HCT116 (cell line): ENCODE data around the gene DOLPP1. TPM values are rescaled to one million over a fixed set of nuclear protein-coding genes. Genes with fewer than 3 reads are reported as not detected.

ENCODE experiments used
- ATAC-seq: fragments of 200-7000 bp; cut with Tn5 transposase; 2 replicates; pipeline ENCODE4 v1.9.1; 2020; ENCODE audit warnings: mild to moderate bottlenecking, moderate library complexity
- BruUV-seq: library from RNA; stranded (reverse); fragments of 400-500 nt; replicated peaks from 2 replicates; lab custom pipeline; 2021; lab: Mats Ljungman, UMichigan
- CTCF ChIA-PET: fragments of 300-600 bp; sonication (Branson Sonifier 250); formaldehyde crosslinking; loops from one replicate; lab custom pipeline; 2021; ENCODE audit warnings: antibody characterized with exemption; lab: Charles Lee
- POLR2A ChIA-PET: fragments of 300-600, 350-600 bp; sonication (Branson Sonifier 250); formaldehyde crosslinking; loops from one replicate; lab custom pipeline; 2021; ENCODE audit warnings: antibody characterized with exemption; lab: Charles Lee
- RAD21 ChIA-PET, 2 experiments: fragments of 300-600 bp; sonication (Branson Sonifier 250); formaldehyde crosslinking; loops; one replicate each; lab custom pipeline; 2023; ENCODE audit warnings: low total read pairs in 2 of 2; ENCODE audit not compliant: uncharacterized antibody in 2 of 2, unreplicated experiment in 2 of 2, low non-redundant PET in 1 of 2; lab: Charles Lee
- DNase-seq: peaks from one replicate; pipeline ENCODE4 v3.0.0-alpha.2; 2010; ENCODE audit warnings: low read depth, low spot score
- H2AFZ ChIP-seq: fragments of 200-600 bp; shearing (Covaris generic), sonication (generic); 2 replicates; pipeline ENCODE4 v1.6.1; 2017; ENCODE audit warnings: low read depth, mixed run types, mixed read lengths, antibody characterized with exemption, low read length; ENCODE audit not compliant: poor library complexity, severe bottlenecking
- H3K27ac ChIP-seq: 2 replicates; pipeline ENCODE4 v1.5.1; 2012; ENCODE audit warnings: low read depth, low read length
- H3K27me3 ChIP-seq: fragments of 200-600 bp; sonication (generic); 2 replicates; pipeline ENCODE4 v1.6.1; 2016; ENCODE audit warnings: mixed run types, low read length, mixed read lengths; ENCODE audit not compliant: insufficient read depth
- H3K36me3 ChIP-seq, 2 experiments: fragments of 200-500 bp in 1 of 2; fragments of 200-600 bp in 1 of 2; sonication (Bioruptor generic) in 1 of 2; sonication (generic) in 1 of 2; 2 replicates each; pipeline versions ENCODE4 v1.5.1 to v1.6.1; 2014 to 2016; ENCODE audit warnings: low read length in 2 of 2, inconsistent platforms in 1 of 2, mixed read lengths in 1 of 2, mixed run types in 1 of 2; ENCODE audit not compliant: insufficient read depth in 2 of 2, control insufficient read depth in 1 of 2
- H3K4me1 ChIP-seq, 2 experiments: fragments of 200-600 bp in 1 of 2; sonication (generic) in 1 of 2; 2 replicates each; pipeline versions ENCODE4 v1.5.1 to v1.6.1; 2012 to 2017; ENCODE audit warnings: low read length in 2 of 2, inconsistent platforms in 1 of 2, mild to moderate bottlenecking in 1 of 2, mixed read lengths in 1 of 2, mixed run types in 1 of 2, moderate library complexity in 1 of 2; ENCODE audit not compliant: insufficient read depth in 2 of 2, control insufficient read depth in 1 of 2
- H3K4me2 ChIP-seq: fragments of 200-600 bp; sonication (generic); 2 replicates; pipeline ENCODE4 v1.6.1; 2017; ENCODE audit warnings: mixed run types, low read length, mixed read lengths
- H3K4me3 ChIP-seq, 2 experiments: fragments of 200-600 bp in 1 of 2; sonication (generic) in 1 of 2; replicated peaks in 1 of 2; 2 replicates each; pipeline ENCODE4 v1.5.1; 2011 to 2016; ENCODE audit warnings: low read length in 2 of 2, control low read depth in 1 of 2, low read depth in 1 of 2, mild to moderate bottlenecking in 1 of 2, mixed read lengths in 1 of 2, mixed run types in 1 of 2
- H3K79me2 ChIP-seq: fragments of 200-600 bp; sonication (generic); 2 replicates; pipeline ENCODE4 v1.6.1; 2017; ENCODE audit warnings: mild to moderate bottlenecking, mixed run types, low read length, moderate library complexity, mixed read lengths; ENCODE audit not compliant: insufficient read depth
- H3K9ac ChIP-seq: fragments of 200-600 bp; sonication (generic); 2 replicates; pipeline ENCODE4 v1.6.1; 2016; ENCODE audit warnings: low read length, mixed read lengths
- H3K9me2 ChIP-seq: fragments of 200-600 bp; sonication (generic), shearing (Covaris generic); 2 replicates; pipeline ENCODE4 v1.6.1; 2017; ENCODE audit warnings: mixed run types, mild to moderate bottlenecking, moderate library complexity; ENCODE audit not compliant: insufficient read depth
- H3K9me3 ChIP-seq, 2 experiments: fragments of 200-500 bp in 1 of 2; fragments of 200-600 bp in 1 of 2; sonication (Bioruptor generic) in 1 of 2; sonication (generic) in 1 of 2; 2 replicates each; pipeline ENCODE4 v1.6.1; 2014 to 2017; ENCODE audit warnings: low read length in 2 of 2, mixed read lengths in 2 of 2, inconsistent platforms in 1 of 2, low read depth in 1 of 2, mild to moderate bottlenecking in 1 of 2, mixed run types in 1 of 2, moderate library complexity in 1 of 2; ENCODE audit not compliant: control insufficient read depth in 1 of 2, insufficient read depth in 1 of 2
- H4K20me1 ChIP-seq: fragments of 200-600 bp; sonication (generic), shearing (Covaris generic); 2 replicates; pipeline ENCODE4 v1.6.1; 2017; ENCODE audit warnings: mixed run types, mild to moderate bottlenecking, moderate library complexity; ENCODE audit not compliant: insufficient read depth
- ATF3 ChIP-seq: IDR thresholded peaks from 2 replicates; pipeline ENCODE4 v1.6.1; 2012
- CEBPB ChIP-seq: IDR thresholded peaks from 2 replicates; pipeline ENCODE4 v1.6.1; 2012; ENCODE audit warnings: low read depth
- EGR1 ChIP-seq: IDR thresholded peaks from 2 replicates; pipeline ENCODE4 v1.6.1; 2012; ENCODE audit warnings: low read depth
- EZH2 ChIP-seq: fragments of 200-600 bp; sonication (generic); IDR thresholded peaks from 2 replicates; pipeline ENCODE4 v1.6.1; 2017; ENCODE audit warnings: antibody characterized with exemption, mixed run types
- EZH2phosphoT487 ChIP-seq: fragments of 200-600 bp; IDR thresholded peaks from 2 replicates; pipeline ENCODE4 v1.6.1; 2018; ENCODE audit warnings: antibody characterized with exemption, borderline replicate concordance
- FOSL1 ChIP-seq: IDR thresholded peaks from 2 replicates; pipeline ENCODE4 v1.6.1; 2012; ENCODE audit warnings: low read depth
- JUND ChIP-seq: IDR thresholded peaks from 2 replicates; pipeline ENCODE4 v1.6.1; 2012
- MAX ChIP-seq: IDR thresholded peaks from 2 replicates; pipeline ENCODE4 v1.6.1; 2012
- POLR2A ChIP-seq: IDR thresholded peaks from 2 replicates; pipeline ENCODE4 v1.7.0; 2011; ENCODE audit warnings: borderline replicate concordance; ENCODE audit not compliant: insufficient read depth, insufficient read length; ENCODE audit errors: extremely low read depth
- RAD21 ChIP-seq: IDR thresholded peaks from 2 replicates; pipeline ENCODE4 v1.6.1; 2012; ENCODE audit warnings: low read depth, mild to moderate bottlenecking
- SIN3A ChIP-seq: IDR thresholded peaks from 2 replicates; pipeline ENCODE4 v1.6.1; 2012; ENCODE audit warnings: low read depth
- SP1 ChIP-seq: IDR thresholded peaks from 2 replicates; pipeline ENCODE4 v1.6.1; 2012; ENCODE audit warnings: low read depth
- SRF ChIP-seq: IDR thresholded peaks from 2 replicates; pipeline ENCODE4 v1.6.1; 2012; ENCODE audit warnings: low read depth
- YY1 ChIP-seq: IDR thresholded peaks from 2 replicates; pipeline ENCODE4 v1.6.1; 2011; ENCODE audit warnings: low read length, low read depth, moderate library complexity, mild to moderate bottlenecking; ENCODE audit not compliant: insufficient replicate concordance; ENCODE audit errors: extremely low read depth
- intact Hi-C: fragments of 100-400 bp; cut with micrococcal nuclease; formaldehyde crosslinking; loops from 2 replicates; pipeline ENCODE4 v1.10.0; 2022
- total RNA-seq: library from RNA; stranded (reverse); gene quantifications from one replicate; pipeline ENCODE4 v1.2.1, GENCODE V29; 2021; ENCODE audit not compliant: unreplicated experiment
- TF ChIP-seq, protein P1 (sequence below), 3 experiments: fragments of 200-600 bp in 1 of 3; sonication (generic) in 1 of 3; IDR thresholded peaks in 2 of 3; conservative IDR thresholded peaks in 1 of 3; 2 replicates each; pipeline ENCODE4 v1.5.1; 2012 to 2017; ENCODE audit warnings: low read depth in 2 of 3, low read length in 2 of 3, antibody characterized with exemption in 1 of 3, borderline replicate concordance in 1 of 3, control low read depth in 1 of 3, mild to moderate bottlenecking in 1 of 3, mixed read lengths in 1 of 3, mixed run types in 1 of 3, moderate library complexity in 1 of 3; ENCODE audit not compliant: insufficient read depth in 1 of 3

Gene DOLPP1
- total RNA-seq, 1 experiment from 2014 or later, result 17.4 TPM

DNA sequence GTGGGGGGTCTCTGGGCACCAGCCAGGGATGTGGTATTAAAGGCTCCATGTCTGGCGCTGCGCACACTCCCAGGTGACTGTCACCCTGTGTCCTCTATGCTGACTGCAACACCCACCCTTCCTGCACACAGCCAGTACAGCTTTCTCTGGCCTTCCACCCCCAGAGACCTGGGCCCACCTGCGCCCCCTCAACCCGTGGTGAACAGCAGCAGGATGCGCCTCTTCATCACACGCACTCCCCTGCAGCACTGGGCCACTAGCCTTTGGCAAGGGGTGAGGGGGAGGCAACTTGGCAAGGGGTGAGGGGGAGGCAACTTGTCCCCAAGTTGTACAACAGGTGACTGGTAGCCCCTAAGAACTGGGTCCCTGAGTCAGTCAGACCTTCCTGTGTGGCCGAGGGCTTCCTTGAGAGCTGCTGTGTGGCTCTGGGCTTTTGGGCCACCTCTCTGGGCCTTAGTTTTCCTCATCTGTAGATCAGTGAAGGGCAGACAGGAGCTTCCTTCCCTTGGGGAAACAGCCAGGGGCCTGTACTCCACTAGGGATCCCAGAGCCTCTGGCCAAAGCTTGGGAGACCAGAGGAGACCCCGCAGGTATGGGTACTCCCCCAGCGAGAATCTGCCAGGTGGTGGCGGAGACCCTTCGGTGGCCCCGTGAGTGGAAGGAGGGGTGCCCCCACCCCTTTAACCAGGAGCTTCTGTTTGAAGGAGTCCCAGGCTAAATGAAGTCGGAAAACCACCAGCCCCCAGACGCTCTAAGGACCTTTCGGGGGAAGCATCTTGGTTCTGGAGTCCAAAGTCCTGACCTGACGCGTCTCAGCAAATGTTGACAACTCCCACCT, 25.2 kb downstream of the DOLPP1 start:
- H3K4me2 ChIP-seq, result no peak overlapping the region
- H3K4me1 ChIP-seq, result peaks cover 22 to 33% of the 10 kb centered on the region in 2 experiments
- no peaks in the 10 kb centered on the region for H3K9me3 ChIP-seq
- no peaks in the 10 kb centered on the region for H3K9me2 ChIP-seq
- POLR2A ChIA-PET, result no interaction called here
- CTCF ChIA-PET, result no interaction called here
- BruUV-seq, result no TSS peak
- RAD21 ChIA-PET, result no interaction called here
- no peaks in the 10 kb centered on the region for H3K27me3 ChIP-seq
- intact Hi-C loops, result no loop called here
- no peaks in the 10 kb centered on the region for H4K20me1 ChIP-seq
- no peak for DNase-seq
- H3K9ac ChIP-seq, result no peak overlapping the region
- no peak overlapping the region for H3K27ac ChIP-seq
- H3K36me3 ChIP-seq, result no peaks in the 10 kb centered on the region
- no peak overlapping the region for H2AFZ ChIP-seq
- H3K79me2 ChIP-seq, result no peaks in the 10 kb centered on the region
- no peak for ATAC-seq
- H3K4me3 ChIP-seq, result no peak overlapping the region
- TF ChIP-seq SRF (no peak), CEBPB (no peak), SIN3A (no peak), ATF3 (no peak), JUND (no peak)

DNA sequence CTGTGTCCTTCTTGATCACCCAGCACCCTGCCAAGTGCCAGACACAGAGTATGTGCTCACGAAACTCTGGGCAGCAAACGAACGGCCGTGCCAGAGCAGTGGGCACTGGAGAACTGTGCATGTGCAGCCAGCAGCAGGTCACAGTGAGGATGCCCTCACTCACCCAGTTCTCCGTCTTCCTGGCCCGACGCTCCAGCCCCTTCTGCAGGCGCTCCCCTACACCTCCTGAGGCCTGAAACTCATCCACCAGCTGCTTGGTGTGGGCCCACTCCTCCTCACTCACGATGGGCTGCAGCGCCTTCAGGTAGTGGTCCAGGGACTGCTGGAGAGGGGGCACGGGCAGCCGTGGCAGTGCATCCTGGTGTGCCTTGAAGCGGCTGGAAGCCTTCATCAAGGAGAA, 26.7 kb downstream of the DOLPP1 start:
- BruUV-seq, result no TSS peak
- no peak for DNase-seq
- no peaks in the 10 kb centered on the region for H3K36me3 ChIP-seq
- H3K9me2 ChIP-seq, result no peaks in the 10 kb centered on the region
- H3K79me2 ChIP-seq, result peaks cover 13% of the 10 kb centered on the region
- H3K9me3 ChIP-seq, result no peaks in the 10 kb centered on the region
- no peak overlapping the region for H3K9ac ChIP-seq
- H3K27me3 ChIP-seq, result no peaks in the 10 kb centered on the region
- H3K4me1 ChIP-seq, result peaks cover 20 to 37% of the 10 kb centered on the region in 2 experiments
- no peak overlapping the region for H3K4me3 ChIP-seq
- H4K20me1 ChIP-seq, result no peaks in the 10 kb centered on the region
- intact Hi-C loops, result no loop called here
- no peak for ATAC-seq
- POLR2A ChIA-PET, result interaction anchor here (0.6 kb wide), 1 partner anchor 227 kb away, joined by 3 read pairs; no protein-coding TSS in a partner anchor
- H3K27ac ChIP-seq, result no peak overlapping the region
- CTCF ChIA-PET, result no interaction called here
- H2AFZ ChIP-seq, result no peak overlapping the region
- RAD21 ChIA-PET, result no interaction called here
- no peak overlapping the region for H3K4me2 ChIP-seq
- no peak for TF ChIP-seq FOSL1
- TF ChIP-seq YY1, result no peak
- TF ChIP-seq SP1, result no peak
- TF ChIP-seq EZH2phosphoT487, result no peak
- no peak for TF ChIP-seq SRF
- TF ChIP-seq, protein P1, sequence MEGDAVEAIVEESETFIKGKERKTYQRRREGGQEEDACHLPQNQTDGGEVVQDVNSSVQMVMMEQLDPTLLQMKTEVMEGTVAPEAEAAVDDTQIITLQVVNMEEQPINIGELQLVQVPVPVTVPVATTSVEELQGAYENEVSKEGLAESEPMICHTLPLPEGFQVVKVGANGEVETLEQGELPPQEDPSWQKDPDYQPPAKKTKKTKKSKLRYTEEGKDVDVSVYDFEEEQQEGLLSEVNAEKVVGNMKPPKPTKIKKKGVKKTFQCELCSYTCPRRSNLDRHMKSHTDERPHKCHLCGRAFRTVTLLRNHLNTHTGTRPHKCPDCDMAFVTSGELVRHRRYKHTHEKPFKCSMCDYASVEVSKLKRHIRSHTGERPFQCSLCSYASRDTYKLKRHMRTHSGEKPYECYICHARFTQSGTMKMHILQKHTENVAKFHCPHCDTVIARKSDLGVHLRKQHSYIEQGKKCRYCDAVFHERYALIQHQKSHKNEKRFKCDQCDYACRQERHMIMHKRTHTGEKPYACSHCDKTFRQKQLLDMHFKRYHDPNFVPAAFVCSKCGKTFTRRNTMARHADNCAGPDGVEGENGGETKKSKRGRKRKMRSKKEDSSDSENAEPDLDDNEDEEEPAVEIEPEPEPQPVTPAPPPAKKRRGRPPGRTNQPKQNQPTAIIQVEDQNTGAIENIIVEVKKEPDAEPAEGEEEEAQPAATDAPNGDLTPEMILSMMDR (IDR thresholded peaks at IDR 0.05 in 2 of 3, conservative IDR thresholded peaks at IDR 0.05 in 1 of 3; ENCODE audit: borderline replicate concordance in 1 of 3, insufficient read depth in 1 of 3, low read depth in 2 of 3, low read length in 2 of 3), result no peak
- TF ChIP-seq EZH2, result no peak
- TF ChIP-seq EGR1, result no peak
- TF ChIP-seq POLR2A, result no peak
- no peak for TF ChIP-seq MAX
- TF ChIP-seq RAD21, result no peak
- no peak for TF ChIP-seq JUND
